GM12872 (cell line): Measurements from ENCODE around the gene RFC2.

Experiments
- TF ChIP-seq, protein P1 (sequence below): IDR thresholded peaks from 3 replicates; pipeline ENCODE4 v1.5.1; 2011; ENCODE audit warnings: low read depth, mild to moderate bottlenecking, low read length, moderate library complexity; ENCODE audit not compliant: insufficient read depth

The RFC2 gene

DNA sequence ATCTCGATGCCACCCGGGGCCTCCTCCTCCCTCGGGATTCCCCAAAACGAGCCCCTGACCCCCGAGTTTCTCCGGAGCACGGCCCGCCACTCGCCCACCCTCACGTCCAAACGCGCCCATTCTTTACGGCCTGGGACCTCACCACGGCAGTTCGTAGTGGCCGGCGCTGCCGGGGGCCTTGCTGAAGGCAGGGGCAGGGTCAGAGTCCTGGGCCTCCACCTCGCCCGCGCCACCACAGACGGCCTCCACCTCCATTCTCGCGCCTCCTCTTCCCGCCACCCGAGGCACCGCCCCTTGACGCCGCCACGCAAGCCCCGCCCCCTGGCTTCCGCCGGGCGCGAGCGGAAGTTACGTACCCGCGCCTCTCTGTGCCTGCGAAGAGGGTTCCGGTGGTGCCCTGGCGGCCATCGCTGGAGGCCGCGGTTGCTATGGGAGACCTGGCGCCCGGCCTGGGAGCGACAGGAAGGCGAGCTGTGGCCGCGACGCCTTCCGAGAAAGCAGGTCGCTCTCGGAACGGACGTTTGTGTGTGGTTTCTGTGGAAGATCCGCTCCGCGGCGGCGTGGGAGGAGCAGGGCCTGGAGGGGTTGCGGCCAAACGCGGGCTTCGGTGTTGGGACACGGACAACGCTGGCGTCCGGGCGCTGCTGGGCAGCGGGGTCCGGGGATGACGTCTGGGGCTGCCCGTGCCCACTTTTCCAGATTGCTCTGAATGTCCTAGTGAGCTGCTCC lies at the start of gene RFC2:
RFC2 (minus strand) TSS at position 271 of the 729 bp plus-strand sequence; CDS start at position 255, 16 bp downstream.
- TF ChIP-seq, protein P1, sequence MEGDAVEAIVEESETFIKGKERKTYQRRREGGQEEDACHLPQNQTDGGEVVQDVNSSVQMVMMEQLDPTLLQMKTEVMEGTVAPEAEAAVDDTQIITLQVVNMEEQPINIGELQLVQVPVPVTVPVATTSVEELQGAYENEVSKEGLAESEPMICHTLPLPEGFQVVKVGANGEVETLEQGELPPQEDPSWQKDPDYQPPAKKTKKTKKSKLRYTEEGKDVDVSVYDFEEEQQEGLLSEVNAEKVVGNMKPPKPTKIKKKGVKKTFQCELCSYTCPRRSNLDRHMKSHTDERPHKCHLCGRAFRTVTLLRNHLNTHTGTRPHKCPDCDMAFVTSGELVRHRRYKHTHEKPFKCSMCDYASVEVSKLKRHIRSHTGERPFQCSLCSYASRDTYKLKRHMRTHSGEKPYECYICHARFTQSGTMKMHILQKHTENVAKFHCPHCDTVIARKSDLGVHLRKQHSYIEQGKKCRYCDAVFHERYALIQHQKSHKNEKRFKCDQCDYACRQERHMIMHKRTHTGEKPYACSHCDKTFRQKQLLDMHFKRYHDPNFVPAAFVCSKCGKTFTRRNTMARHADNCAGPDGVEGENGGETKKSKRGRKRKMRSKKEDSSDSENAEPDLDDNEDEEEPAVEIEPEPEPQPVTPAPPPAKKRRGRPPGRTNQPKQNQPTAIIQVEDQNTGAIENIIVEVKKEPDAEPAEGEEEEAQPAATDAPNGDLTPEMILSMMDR, result 0 out of 3 replicates have a peak, but pooled peaks have one; percentile 6

DNA sequence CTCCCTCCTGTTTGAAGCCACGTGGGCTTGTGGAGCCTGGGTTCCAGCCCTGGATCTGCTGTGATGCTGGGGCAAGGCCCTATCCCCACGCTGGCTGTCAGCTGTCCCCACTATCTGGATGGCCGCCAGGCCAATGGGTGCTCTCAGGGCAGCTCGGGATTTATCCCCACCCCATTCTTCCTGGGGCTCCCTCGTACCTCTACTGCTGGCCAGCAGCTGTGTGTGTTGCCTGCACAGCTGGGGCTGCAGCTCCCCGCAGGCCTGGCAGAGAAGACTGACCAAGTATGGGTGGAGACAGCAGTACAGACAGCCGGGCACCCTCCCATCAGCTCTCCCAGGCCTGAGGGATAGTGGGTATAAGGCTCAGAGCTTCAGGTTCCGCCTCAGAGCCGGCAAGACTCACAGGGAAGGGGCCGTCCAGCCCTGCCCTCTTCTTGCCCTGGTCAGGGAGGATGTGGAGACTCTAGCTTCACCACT lies 48.6 kb upstream of the RFC2 start:
- TF ChIP-seq, protein P1, result no peak

DNA sequence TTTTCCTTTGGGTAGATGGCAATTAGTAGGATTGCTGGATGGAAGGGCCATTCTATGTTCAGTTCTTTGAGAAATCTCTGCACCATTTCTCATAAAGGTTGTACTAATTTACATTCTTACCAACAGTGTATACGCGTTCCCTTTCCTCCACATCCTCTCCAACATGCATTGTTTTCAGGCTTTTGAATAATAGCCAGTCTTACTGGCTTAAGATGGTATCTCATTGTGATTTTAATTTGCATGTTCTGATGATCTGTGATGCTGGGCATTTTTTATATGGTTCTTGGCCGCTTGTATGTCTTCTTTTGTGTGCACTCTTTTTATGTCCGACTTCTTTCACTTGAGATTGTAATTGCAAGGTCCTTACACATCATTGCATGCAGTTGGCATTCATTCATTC lies 46.7 kb upstream of the RFC2 start:
- TF ChIP-seq, protein P1, result no peak

GRCh38 chr7:74299401-74299800 lies 45.2 kb upstream of the RFC2 start:
- TF ChIP-seq, protein P1, result no peak

GRCh38 chr7:74297516-74298233 lies 43.5 kb upstream of the RFC2 start:
- TF ChIP-seq, protein P1, result no peak

GRCh38 chr7:74294191-74294998 lies 40.2 kb upstream of the RFC2 start:
- TF ChIP-seq, protein P1, result no peak

DNA sequence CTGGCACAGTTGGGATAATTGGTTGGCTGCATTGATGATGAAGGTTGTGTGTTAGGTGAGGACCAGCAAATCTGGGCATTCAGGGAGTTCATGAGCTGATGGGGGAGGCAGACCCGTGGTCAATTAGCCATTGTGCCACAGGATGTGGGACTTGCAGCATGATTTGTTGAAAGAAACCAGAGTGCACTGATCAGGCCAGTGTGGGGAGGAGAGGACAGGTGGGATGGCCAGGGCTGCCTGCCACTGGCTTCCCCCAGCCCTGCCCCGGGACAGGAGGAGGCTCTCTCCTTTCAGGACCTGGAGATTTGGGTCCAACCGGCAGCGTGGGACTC lies 39.3 kb upstream of the RFC2 start:
- TF ChIP-seq, protein P1, result no peak
